ENCODE data around the gene SYAP1. TPM values are rescaled to one million over a fixed set of nuclear protein-coding genes. Genes with fewer than 3 reads are reported as not detected.

The SYAP1 gene
- total and polyA plus RNA-seq, 10 of the 15 experiments (the other 5 are each of a cell fraction or from before 2014, with no cell fraction given) = 5.9 to 29.9 (median 16.2) TPM

DNA sequence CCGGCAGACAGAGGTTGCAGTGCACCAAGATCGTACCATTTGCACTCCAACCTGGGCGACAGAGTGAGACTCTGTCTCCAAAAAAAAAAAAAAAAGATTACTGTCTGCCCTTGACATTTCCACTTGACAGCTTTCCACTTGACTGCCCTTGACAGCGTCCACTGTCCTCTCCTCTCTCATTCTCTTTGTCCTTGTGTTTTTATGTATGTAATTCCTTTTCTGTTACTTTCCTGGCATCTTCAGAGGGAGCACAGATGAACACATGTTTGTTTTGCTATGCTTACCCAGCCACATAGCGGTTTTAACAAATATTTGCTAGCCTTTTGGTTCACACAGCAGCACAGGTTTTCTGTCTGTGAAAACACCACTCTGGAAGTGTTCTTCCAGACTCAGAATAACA, 26.2 kb downstream of the SYAP1 start:
- Histone ChIP-seq H2AFZ (ENCODE audit: control insufficient read depth, low read depth, low read length) (no peak overlapping the region), H3K36me3 (ENCODE audit: control insufficient read depth in 2 of 2, insufficient read depth in 2 of 2, low read length in 1 of 2) (peaks cover 7 to 14% of the 10 kb centered on the region in 2 experiments; a peak in 3 of 4 replicates), H4K20me1 (ENCODE audit: control insufficient read depth, insufficient read depth) (no peaks in the 10 kb centered on the region; the same call in 1 of the 2 replicates), H3K27ac (ENCODE audit: control insufficient read depth, insufficient read depth) (no peak overlapping the region), H3K4me3 (no peak overlapping the region), H3K4me2 (ENCODE audit: control insufficient read depth, insufficient read depth) (no peak overlapping the region), H3K4me1 (ENCODE audit: control insufficient read depth, insufficient read depth, low read length) (no peaks in the 10 kb centered on the region), H3K79me2 (ENCODE audit: control insufficient read depth, insufficient read depth, low read length) (no peaks in the 10 kb centered on the region), H3K27me3 (replicated peaks in 1 of 2; ENCODE audit: control insufficient read depth in 2 of 2, insufficient read depth in 2 of 2, low read length in 1 of 2) (no peaks in the 10 kb centered on the region), H3K9me3 (replicated peaks; ENCODE audit: control insufficient read depth, insufficient read depth, low read length) (no peaks in the 10 kb centered on the region), H3K9ac (ENCODE audit: control insufficient read depth, insufficient read depth, low read length) (no peak overlapping the region)
- ChIA-PET POLR2A (no interaction called here), RAD21 (ENCODE audit: unreplicated experiment) (no interaction called here), SMC1A (ENCODE audit: uncharacterized antibody, unreplicated experiment) (no interaction called here), CTCF (no interaction called here)
- intact Hi-C loops (cut with micrococcal nuclease; ENCODE audit: unreplicated experiment) (no loop called here), in situ Hi-C loops (cut with MboI) (no loop called here)
- WGBS (ENCODE audit: insufficient coverage, insufficient replicate concordance, low lambda C conversion rate, missing lambda C conversion rate) = 96% methylated on average over 5 of the region's 5 CpGs
- ATAC-seq (no peak), FAIRE-seq (no peak), DNase-seq (ENCODE audit: low read depth, low spot score) (no peak)
- TF ChIP-seq ESRRA (IDR thresholded peaks at IDR 0.05; ENCODE audit: low read length) (no peak), WRNIP1 (IDR thresholded peaks at IDR 0.05; ENCODE audit: borderline replicate concordance, low read depth, low read length) (no peak), ZNF687 (IDR thresholded peaks at IDR 0.05) (no peak), POLR2AphosphoS2 (IDR thresholded peaks at IDR 0.05; ENCODE audit: low read depth, low read length) (no peak), PBX3 (IDR thresholded peaks at IDR 0.05; ENCODE audit: insufficient replicate concordance, low read depth, low read length) (no peak)
- BruUV-seq (replicated peaks) = no TSS peak
